Heart left ventricle (tissue), 16 donors: Measurements from ENCODE around the gene FAT3. TPM values are rescaled to one million over a fixed set of nuclear protein-coding genes. Genes with fewer than 3 reads are reported as not detected.

ENCODE experiments used
- ATAC-seq, 4 donors: fragments of 200-7000 bp; cut with Tn5 transposase; one replicate each; pipeline ENCODE4 v1.9.1; 2020 to 2022; ENCODE audit warnings: moderate library complexity in 4 of 4, mild to moderate bottlenecking in 3 of 4, moderate number of reproducible peaks in 1 of 4
- DNase-seq, 5 donors: peaks; one replicate each; pipeline ENCODE4 v3.0.0-alpha.2; 2020
- H3K27ac ChIP-seq, 12 donors: fragments of 200-600 bp; sonication (generic) in 4 of 12; one replicate each; pipeline versions ENCODE4 v1.5.0 to v1.8.0; 2016 to 2022; ENCODE audit warnings: mild to moderate bottlenecking in 2 of 12
- H3K27me3 ChIP-seq, 9 donors: fragments of 200-600 bp; sonication (generic) in 2 of 9; one replicate each; pipeline versions ENCODE4 v1.5.1 to v1.8.0; 2016 to 2022; ENCODE audit warnings: mild to moderate bottlenecking in 3 of 9
- H3K36me3 ChIP-seq, 9 donors: fragments of 200-600 bp; sonication (generic) in 2 of 9; one replicate each; pipeline versions ENCODE4 v1.5.0 to v1.8.0; 2018 to 2022; ENCODE audit warnings: mild to moderate bottlenecking in 2 of 9
- H3K4me1 ChIP-seq, 12 donors: fragments of 200-600 bp; sonication (generic) in 4 of 12; one replicate each; pipeline versions ENCODE4 v1.5.0 to v1.8.0; 2016 to 2022; ENCODE audit warnings: mild to moderate bottlenecking in 3 of 12
- H3K4me3 ChIP-seq, 12 donors: fragments of 200-600 bp; sonication (generic) in 4 of 12; one replicate each; pipeline versions ENCODE4 v1.5.0 to v1.8.0; 2017 to 2022; ENCODE audit warnings: mild to moderate bottlenecking in 9 of 12, moderate library complexity in 4 of 12
- H3K9me3 ChIP-seq, 12 donors: fragments of 200-600 bp; sonication (generic) in 4 of 12; one replicate each; pipeline versions ENCODE4 v1.5.0 to v1.8.0; 2016 to 2022; ENCODE audit warnings: mild to moderate bottlenecking in 1 of 12
- POLR2A ChIP-seq, 2 donors: fragments of 450-650 bp; IDR thresholded peaks; one replicate each; pipeline ENCODE4 v1.6.1; 2017; ENCODE audit warnings: antibody characterized with exemption in 2 of 2, mild to moderate bottlenecking in 2 of 2, moderate library complexity in 2 of 2
- WGBS, 4 donors: extraction: QIAGEN DNeasy Blood & Tissue Kit in 2 of 4; methylation state at CpG; one replicate each; pipeline versions ENCODE4 v1.1.5 to v1.1.7; 2013 to 2018; 5-methylcytosine and 5-hydroxymethylcytosine counted together
- intact Hi-C, 10 donors: fragments of 100-400 bp; cut with DNase I; formaldehyde crosslinking; loops; one replicate each; pipeline versions ENCODE4 v1.11.1 to v1.14.2; 2022
- polyA plus RNA-seq, 2 donors: library from polyadenylated mRNA; stranded (reverse); fragments of 200-250 nt; gene quantifications; one replicate each; pipeline ENCODE4 v1.2.3, GENCODE V29; 2013
- total RNA-seq, 9 donors: library from RNA; depleted of rRNA in 2 of 9; stranded (reverse); fragments of >200 nt in 2 of 9; fragmentation: NEBNext Ultra II Directional in 3 of 9; extraction: Animal tissue kit (Norgen Biotek cat#: 25700) in 3 of 9; gene quantifications; one replicate each; pipeline versions ENCODE4 v1.1.0 to v1.2.4, GENCODE V29; 2016 to 2023
- TF ChIP-seq, protein P1 (sequence below), 12 donors: fragments of 200-600 bp; sonication (generic) in 4 of 12; IDR thresholded peaks; one replicate each; pipeline versions ENCODE4 v1.5.0 to v1.8.0; 2018 to 2022; ENCODE audit warnings: antibody characterized with exemption in 12 of 12, mild to moderate bottlenecking in 5 of 12
- donor health status: ischemic (EF 13 %, LVEDD 7.1; RV severe dilation, severe dysfunction).
- donor health status: healthy with polysubstance abuse.
- donor health status: DM: no; HTN: yes; CAD: no.
- donor health status: DM: no; HTN: no; CAD: no.
- donor health status: ischemic (EF 25% LVEDD 6.9; RV normal size, moderate dysfunction).
- donor health status: ischemic (EF 25% LVEDD 5.7; RV mildly dilated, moderate dysfunction).
- donor health status: healthy.
- donor health status: DM: yes; HTN: yes; CAD: no.
- donor health status: ischemic (EF 35%, LVEDD 5.7; RV mildly dilated, moderate dysfunction).
- donor health status: nonischemic (EF 11% LVEDD 7.7; RV severe dilation, severe dysfunction).
- donor health status: DM: yes; HTN: yes; CAD: no.
- donor health status: PGD.
- donor health status: ischemic (EF 29% LVEDD 5.4; RV normal size, mild dysfunction).
- donor health status: nonischemic (EF 23%, LVEDD 6.1; RV moderate dilation, normal function).

FAT3 gene
- total and polyA plus RNA-seq, 11 donors, result under 0.01 to 2.2 (median 0.11) TPM; not detected in 1

- Histone ChIP-seq H3K27me3 (peaks cover 14 to 89% (median 52%) of the 10 kb centered on the region in 9 donors), H3K9me3 (no peaks in the 10 kb centered on the region), H3K4me3 (peak overlapping the region in 5 of 12 donors; percentile 18 to 58 (median 49)), H3K36me3 (no peaks in the 10 kb centered on the region), H3K27ac (no peak overlapping the region), H3K4me1 (peaks cover 0 to 33% (median 7%) of the 10 kb centered on the region in 12 donors)
- TF ChIP-seq POLR2A (IDR thresholded peaks at IDR 0.05), result no peak
- TF ChIP-seq, protein P1, sequence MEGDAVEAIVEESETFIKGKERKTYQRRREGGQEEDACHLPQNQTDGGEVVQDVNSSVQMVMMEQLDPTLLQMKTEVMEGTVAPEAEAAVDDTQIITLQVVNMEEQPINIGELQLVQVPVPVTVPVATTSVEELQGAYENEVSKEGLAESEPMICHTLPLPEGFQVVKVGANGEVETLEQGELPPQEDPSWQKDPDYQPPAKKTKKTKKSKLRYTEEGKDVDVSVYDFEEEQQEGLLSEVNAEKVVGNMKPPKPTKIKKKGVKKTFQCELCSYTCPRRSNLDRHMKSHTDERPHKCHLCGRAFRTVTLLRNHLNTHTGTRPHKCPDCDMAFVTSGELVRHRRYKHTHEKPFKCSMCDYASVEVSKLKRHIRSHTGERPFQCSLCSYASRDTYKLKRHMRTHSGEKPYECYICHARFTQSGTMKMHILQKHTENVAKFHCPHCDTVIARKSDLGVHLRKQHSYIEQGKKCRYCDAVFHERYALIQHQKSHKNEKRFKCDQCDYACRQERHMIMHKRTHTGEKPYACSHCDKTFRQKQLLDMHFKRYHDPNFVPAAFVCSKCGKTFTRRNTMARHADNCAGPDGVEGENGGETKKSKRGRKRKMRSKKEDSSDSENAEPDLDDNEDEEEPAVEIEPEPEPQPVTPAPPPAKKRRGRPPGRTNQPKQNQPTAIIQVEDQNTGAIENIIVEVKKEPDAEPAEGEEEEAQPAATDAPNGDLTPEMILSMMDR (IDR thresholded peaks at IDR 0.05), result no peak
- intact Hi-C loops, result no loop called here
- WGBS, 4 donors, result 13 to 18% (median 18%) methylated on average over 13 of the region's 13 CpGs
- DNase-seq (no peak), ATAC-seq (no peak)
Measured at GRCh38 chr11:92227230-92227814, 2.7 kb downstream of the FAT3 start.

DNA sequence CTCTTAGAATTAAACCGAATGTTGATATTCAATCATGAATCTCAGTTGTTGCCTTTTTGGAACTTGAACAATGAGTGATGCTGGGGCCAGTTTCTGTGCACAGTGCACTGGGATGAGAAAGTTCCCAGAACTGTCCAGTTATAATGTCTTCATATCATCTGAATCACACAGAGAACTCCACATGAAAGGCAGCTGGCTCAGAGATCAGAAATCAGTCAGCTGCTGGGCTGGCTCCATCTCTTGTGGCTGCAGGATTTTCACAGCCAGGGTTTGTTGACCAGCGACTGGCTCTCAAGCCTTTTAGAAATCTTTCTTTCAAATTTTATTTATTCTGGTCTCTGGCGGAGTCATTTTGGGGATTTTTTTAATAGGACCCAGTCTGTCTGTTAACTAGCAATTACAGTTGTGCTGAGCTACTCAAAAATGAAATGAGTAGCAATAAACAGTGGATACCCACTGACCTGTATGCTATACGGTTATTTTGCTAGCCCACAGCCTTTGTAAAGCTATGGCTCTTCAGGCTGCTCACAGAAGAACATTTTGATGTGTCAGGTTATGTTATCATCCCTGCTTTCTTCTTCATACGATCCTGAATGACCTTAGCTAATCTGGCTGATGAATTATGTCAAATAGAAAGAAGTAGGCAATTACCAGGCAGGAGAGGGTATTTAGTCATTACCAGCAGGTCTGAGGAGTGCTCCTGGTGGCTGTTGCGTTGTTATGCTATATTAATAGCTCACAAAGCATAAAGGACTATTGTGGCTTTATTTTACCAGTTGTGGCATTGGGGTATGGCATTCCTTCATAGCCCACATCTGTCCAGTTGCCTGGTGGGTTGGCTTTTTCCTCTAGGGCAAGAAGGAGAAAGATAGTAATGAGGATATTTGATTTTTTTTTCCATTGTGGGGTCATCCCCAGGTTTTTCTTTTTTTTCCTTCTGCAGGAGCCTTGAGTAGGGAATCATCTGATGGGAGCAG, 3.6 kb downstream of the FAT3 start:
- TF ChIP-seq POLR2A (IDR thresholded peaks at IDR 0.05), result no peak
- TF ChIP-seq, protein P1 (IDR thresholded peaks at IDR 0.05), result no peak
- Histone ChIP-seq H3K4me1 (peaks cover 0 to 33% (median 7%) of the 10 kb centered on the region in 12 donors), H3K27ac (no peak overlapping the region), H3K4me3 (no peak overlapping the region), H3K36me3 (no peaks in the 10 kb centered on the region), H3K27me3 (peaks cover 14 to 87% (median 43%) of the 10 kb centered on the region in 9 donors), H3K9me3 (no peaks in the 10 kb centered on the region)
- ATAC-seq (no peak), DNase-seq (no peak)
- intact Hi-C loops, result no loop called here
- 68 to 70% (median 69%) methylated on average over 6 of the region's 6 CpGs for WGBS, 4 donors

DNA sequence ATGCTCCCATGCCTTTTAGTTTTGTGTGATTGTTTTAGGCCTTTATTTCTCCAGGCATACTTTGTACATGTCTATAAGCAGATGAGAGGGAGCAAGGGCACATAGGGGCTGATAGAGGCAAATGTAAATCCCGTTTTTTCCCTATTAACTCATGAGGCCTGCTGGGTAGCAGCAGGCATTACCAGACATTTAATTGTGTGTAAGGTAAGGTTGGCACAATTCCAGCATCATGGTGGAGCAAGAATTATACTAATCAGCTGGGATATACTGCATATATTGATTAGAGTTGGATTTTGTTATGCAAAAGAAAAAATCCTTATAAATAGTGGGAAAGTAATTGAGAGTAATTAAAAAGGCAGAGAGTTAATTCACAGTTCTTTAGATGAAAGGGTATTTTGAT, 12.2 kb downstream of the FAT3 start:
- DNase-seq (no peak), ATAC-seq (no peak)
- Histone ChIP-seq H3K36me3 (no peaks in the 10 kb centered on the region), H3K4me1 (no peaks in the 10 kb centered on the region), H3K4me3 (no peak overlapping the region), H3K27me3 (peaks cover 0 to 9% (median 0%) of the 10 kb centered on the region in 9 donors), H3K9me3 (no peaks in the 10 kb centered on the region), H3K27ac (no peak overlapping the region)
- WGBS, 4 donors, result 73 to 96% (median 84%) methylated on average over 1 of the region's 1 CpG
- TF ChIP-seq, protein P1 (IDR thresholded peaks at IDR 0.05), result no peak
- TF ChIP-seq POLR2A (IDR thresholded peaks at IDR 0.05), result no peak
- intact Hi-C loops, result no loop called here

- Histone ChIP-seq H3K36me3 (no peaks in the 10 kb centered on the region), H3K27ac (no peak overlapping the region), H3K4me3 (no peak overlapping the region), H3K9me3 (no peaks in the 10 kb centered on the region), H3K27me3 (peaks cover 0 to 6% (median 0%) of the 10 kb centered on the region in 9 donors), H3K4me1 (no peaks in the 10 kb centered on the region)
- TF ChIP-seq, protein P1 (IDR thresholded peaks at IDR 0.05), result no peak
- TF ChIP-seq POLR2A (IDR thresholded peaks at IDR 0.05), result no peak
- intact Hi-C loops, result no loop called here
- no peak for DNase-seq
- no peak for ATAC-seq
- WGBS, 4 donors, result 5 to 23% (median 12%) methylated on average over 1 of the region's 1 CpG
Measured at GRCh38 chr11:92240916-92241315, 16.3 kb downstream of the FAT3 start.
